Endothelial cell (in vitro differentiated cells): ENCODE data around the gene RAB40B. TPM values are rescaled to one million over a fixed set of nuclear protein-coding genes. Genes with fewer than 3 reads are reported as not detected.

ENCODE experiments used
- DNase-seq: peaks from one replicate; pipeline ENCODE4 v3.0.0; 2021; ENCODE audit warnings: low spot score
- H3K27ac Mint-ChIP-seq: one replicate; pipeline ENCODE4 v1.8.0; 2021; ENCODE audit warnings: mixed read lengths, inconsistent platforms; ENCODE audit not compliant: unreplicated experiment
- H3K27me3 Mint-ChIP-seq: one replicate; pipeline ENCODE4 v1.8.0; 2021; ENCODE audit warnings: mild to moderate bottlenecking, moderate library complexity, mixed read lengths, inconsistent platforms; ENCODE audit not compliant: unreplicated experiment
- H3K36me3 Mint-ChIP-seq: one replicate; pipeline ENCODE4 v1.8.0; 2021; ENCODE audit warnings: mild to moderate bottlenecking, low read depth, mixed read lengths, inconsistent platforms; ENCODE audit not compliant: unreplicated experiment
- H3K4me1 Mint-ChIP-seq: one replicate; pipeline ENCODE4 v1.8.0; 2021; ENCODE audit warnings: mild to moderate bottlenecking, mixed read lengths, inconsistent platforms; ENCODE audit not compliant: unreplicated experiment
- H3K4me3 Mint-ChIP-seq: one replicate; pipeline ENCODE4 v1.8.0; 2021; ENCODE audit warnings: mild to moderate bottlenecking, mixed read lengths, inconsistent platforms; ENCODE audit not compliant: unreplicated experiment
- H3K9me3 Mint-ChIP-seq: one replicate; pipeline ENCODE4 v1.8.0; 2021; ENCODE audit warnings: mixed read lengths, inconsistent platforms; ENCODE audit not compliant: unreplicated experiment
- total RNA-seq: library from RNA; stranded (reverse); fragmentation: NEBNext Ultra II Directional; extraction: Animal tissue kit (Norgen Biotek cat#: 25700); gene quantifications from one replicate; pipeline ENCODE4 v1.2.1, GENCODE V29; 2021; ENCODE audit not compliant: unreplicated experiment
- TF ChIP-seq, protein P1 (sequence below): fragments of 200-600 bp; sonication (generic); IDR thresholded peaks from one replicate; pipeline ENCODE4 v1.5.0; 2021; ENCODE audit warnings: antibody characterized with exemption; ENCODE audit not compliant: unreplicated experiment

The RAB40B gene
- total RNA-seq, 1 donor from 2014 or later, result 6.7 TPM

DNA sequence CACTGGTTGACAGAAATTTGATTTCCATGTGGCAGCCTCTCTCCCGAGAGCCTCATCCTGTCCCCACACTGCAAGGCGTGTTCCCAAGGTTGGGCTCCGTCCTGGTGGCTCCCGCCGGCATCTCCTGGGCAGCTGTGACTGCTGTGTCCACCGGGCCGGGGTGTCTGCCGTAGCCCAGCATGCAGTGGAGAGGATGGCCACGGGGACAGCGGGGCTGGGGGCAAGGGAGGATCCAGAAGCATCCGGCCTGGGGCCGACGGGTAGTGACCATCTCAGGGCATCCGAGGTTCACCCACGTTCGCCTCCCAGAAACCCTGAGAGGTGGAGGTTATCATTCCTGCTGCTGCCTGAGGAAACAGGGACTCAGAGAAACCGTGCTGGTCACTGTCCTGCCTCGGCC lies 7.3 kb upstream of the RAB40B start:
- Mint-ChIP-seq H3K36me3 (no peaks in the 10 kb centered on the region), H3K4me3 (no peak overlapping the region), H3K27me3 (peaks cover 6% of the 10 kb centered on the region), H3K27ac (no peak overlapping the region), H3K9me3 (no peaks in the 10 kb centered on the region), H3K4me1 (no peaks in the 10 kb centered on the region)
- no peak for DNase-seq
- TF ChIP-seq, protein P1, sequence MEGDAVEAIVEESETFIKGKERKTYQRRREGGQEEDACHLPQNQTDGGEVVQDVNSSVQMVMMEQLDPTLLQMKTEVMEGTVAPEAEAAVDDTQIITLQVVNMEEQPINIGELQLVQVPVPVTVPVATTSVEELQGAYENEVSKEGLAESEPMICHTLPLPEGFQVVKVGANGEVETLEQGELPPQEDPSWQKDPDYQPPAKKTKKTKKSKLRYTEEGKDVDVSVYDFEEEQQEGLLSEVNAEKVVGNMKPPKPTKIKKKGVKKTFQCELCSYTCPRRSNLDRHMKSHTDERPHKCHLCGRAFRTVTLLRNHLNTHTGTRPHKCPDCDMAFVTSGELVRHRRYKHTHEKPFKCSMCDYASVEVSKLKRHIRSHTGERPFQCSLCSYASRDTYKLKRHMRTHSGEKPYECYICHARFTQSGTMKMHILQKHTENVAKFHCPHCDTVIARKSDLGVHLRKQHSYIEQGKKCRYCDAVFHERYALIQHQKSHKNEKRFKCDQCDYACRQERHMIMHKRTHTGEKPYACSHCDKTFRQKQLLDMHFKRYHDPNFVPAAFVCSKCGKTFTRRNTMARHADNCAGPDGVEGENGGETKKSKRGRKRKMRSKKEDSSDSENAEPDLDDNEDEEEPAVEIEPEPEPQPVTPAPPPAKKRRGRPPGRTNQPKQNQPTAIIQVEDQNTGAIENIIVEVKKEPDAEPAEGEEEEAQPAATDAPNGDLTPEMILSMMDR, result no peak

DNA sequence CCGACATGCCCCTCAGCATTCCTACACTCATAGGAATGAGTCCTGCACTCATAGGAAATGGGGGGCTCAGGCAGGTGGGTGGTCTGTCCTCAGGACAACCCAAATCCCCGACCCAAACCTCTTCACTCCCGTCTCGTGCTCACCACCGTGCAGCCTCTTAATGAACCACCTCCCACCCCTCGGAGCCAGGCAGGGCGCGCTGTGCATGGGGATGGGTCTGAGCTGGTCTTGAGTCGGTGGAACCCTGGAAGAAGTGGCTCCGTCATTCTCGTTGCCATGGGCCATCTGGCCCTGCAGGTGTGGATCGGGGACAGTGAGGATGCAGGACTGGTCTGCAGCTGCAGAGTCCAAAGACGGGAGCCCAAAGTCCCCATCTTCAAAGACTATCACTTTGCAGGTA lies 6.4 kb upstream of the RAB40B start:
- Mint-ChIP-seq H3K36me3 (no peaks in the 10 kb centered on the region), H3K9me3 (no peaks in the 10 kb centered on the region), H3K4me3 (no peak overlapping the region), H3K27me3 (peaks cover 8% of the 10 kb centered on the region), H3K4me1 (no peaks in the 10 kb centered on the region), H3K27ac (no peak overlapping the region)
- DNase-seq, result no peak
- TF ChIP-seq, protein P1, result no peak

DNA sequence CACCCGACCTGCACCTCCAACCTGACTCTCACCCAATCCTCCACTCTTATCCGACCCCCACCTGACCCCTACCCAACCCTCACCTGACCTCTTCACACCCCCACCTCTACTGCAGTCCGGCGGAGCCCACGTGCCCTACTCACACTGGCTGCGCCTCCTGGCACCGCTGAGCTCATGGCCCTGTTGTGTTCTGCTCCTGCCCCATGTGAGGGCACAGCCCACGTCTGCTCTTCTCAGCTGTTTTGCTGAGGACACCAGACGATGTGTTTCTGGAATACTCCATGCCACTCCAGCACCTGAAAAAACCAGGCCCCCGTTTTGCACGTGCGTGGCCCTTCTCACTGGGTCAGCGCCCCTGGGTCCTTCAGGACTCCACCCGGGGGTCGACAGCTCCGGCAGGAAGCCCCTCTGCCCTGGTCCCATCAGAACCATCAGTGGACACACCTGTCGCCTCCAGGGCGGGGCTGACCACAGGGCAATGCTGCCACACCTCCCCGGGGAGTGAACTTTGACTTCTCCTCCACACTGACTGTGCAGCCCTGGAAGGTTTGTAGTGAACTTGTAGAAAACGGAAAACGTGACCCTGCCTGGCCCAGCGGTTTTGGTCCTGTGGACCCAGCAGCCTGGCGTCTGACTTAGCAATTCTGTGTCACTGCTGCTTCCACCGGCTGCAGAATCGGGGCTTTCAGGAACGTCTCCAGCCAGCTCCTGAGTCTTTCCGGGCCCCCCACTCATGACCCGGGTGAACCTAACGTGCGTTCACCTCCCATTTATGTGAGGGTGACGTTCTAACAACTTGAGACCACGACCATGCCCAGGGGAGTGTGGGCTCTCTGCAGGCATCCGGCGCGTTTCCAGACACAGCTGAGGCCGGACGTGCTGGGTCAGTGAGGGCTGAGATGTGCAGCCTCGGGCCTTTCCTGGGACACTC lies 5.7 kb upstream of the RAB40B start:
- no peak overlapping the region for H3K27ac Mint-ChIP-seq
- peaks cover 14% of the 10 kb centered on the region for H3K27me3 Mint-ChIP-seq
- no peak for DNase-seq

DNA sequence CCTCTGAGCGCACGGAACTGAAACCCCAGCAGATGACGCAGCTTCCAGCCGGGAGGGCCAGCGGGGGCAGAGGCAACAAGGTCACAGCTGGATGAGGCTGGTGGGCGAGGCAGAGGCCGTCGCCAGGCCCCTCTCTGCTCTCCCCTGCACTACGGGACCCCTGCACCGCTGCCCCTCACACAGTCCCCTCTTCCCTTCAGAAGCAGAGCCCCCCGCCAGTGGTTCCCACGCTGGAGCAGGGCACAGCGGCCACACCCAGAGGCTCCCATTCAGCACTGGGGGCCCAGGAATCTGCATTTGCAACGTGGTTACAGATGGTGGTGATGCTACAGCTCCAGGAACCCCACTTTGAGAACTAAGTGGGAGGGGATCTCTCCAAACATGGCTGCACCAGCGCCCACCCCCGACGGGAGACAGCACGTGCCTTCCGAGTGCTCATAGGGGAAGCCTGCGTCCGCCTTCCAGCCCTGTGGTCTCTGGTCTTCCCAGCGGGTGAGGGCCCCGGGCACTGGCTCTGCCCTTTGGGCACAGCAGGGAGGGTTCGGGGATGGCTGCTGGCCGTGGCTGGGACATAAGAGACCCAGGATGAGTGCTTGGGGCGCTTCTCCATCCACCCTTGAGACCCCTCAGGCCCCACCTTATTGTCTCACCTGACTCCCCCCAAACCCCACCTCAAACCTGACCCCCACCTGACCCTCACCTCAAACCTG lies 4.7 kb upstream of the RAB40B start:
- Mint-ChIP-seq H3K4me1 (peaks cover 4% of the 10 kb centered on the region), H3K27ac (no peak overlapping the region), H3K27me3 (peaks cover 17% of the 10 kb centered on the region), H3K9me3 (no peaks in the 10 kb centered on the region), H3K4me3 (no peak overlapping the region), H3K36me3 (no peaks in the 10 kb centered on the region)
- no peak for DNase-seq
- TF ChIP-seq, protein P1, result no peak

More for the DNA sequence above, 5.7 kb upstream of the RAB40B start:
- H3K4me1 Mint-ChIP-seq, result peaks cover 3% of the 10 kb centered on the region
- no peaks in the 10 kb centered on the region for H3K36me3 Mint-ChIP-seq
- TF ChIP-seq, protein P1, result no peak
- no peak overlapping the region for H3K4me3 Mint-ChIP-seq
- no peaks in the 10 kb centered on the region for H3K9me3 Mint-ChIP-seq
